ENCODE measurements around the gene CHSY3.

The CHSY3 gene

GRCh38 chr5:129951039-129951438, 46.8 kb downstream of the CHSY3 start:
- no peak for DNase-seq

GRCh38 chr5:129958581-129958980, 54.3 kb downstream of the CHSY3 start:
- DNase-seq: no peak

GRCh38 chr5:129960831-129961230, 56.6 kb downstream of the CHSY3 start:
- DNase-seq: peak; percentile 24

GRCh38 chr5:129962506-129962905, 58.2 kb downstream of the CHSY3 start:
- DNase-seq: no peak

- DNase-seq: peak; percentile 54
These were observed 59.1 kb downstream of the CHSY3 start for GRCh38 chr5:129963359-129963758.

- DNase-seq: no peak
These were observed 61.8 kb downstream of the CHSY3 start for GRCh38 chr5:129966071-129966470.

- no peak for DNase-seq
These were observed 67.4 kb downstream of the CHSY3 start for GRCh38 chr5:129971714-129972113.

GRCh38 chr5:129972465-129973141, 68.3 kb downstream of the CHSY3 start:
- DNase-seq: no peak

GRCh38 chr5:129973716-129974426, 69.6 kb downstream of the CHSY3 start:
- DNase-seq: peak; percentile 27

GRCh38 chr5:129977810-129978209, 73.5 kb downstream of the CHSY3 start:
- no peak for DNase-seq

GRCh38 chr5:129978270-129978669, 74.0 kb downstream of the CHSY3 start:
- no peak for DNase-seq

- DNase-seq: no peak
These were observed 84.2 kb downstream of the CHSY3 start for GRCh38 chr5:129988453-129988852.

GRCh38 chr5:129991780-129992179, 87.5 kb downstream of the CHSY3 start:
- no peak for DNase-seq

GRCh38 chr5:129996896-129997295, 92.6 kb downstream of the CHSY3 start:
- peak; percentile 44 for DNase-seq

GRCh38 chr5:130000460-130000859, 96.2 kb downstream of the CHSY3 start:
- no peak for DNase-seq

GRCh38 chr5:130002183-130002582, 97.9 kb downstream of the CHSY3 start:
- DNase-seq: no peak

GRCh38 chr5:130002876-130003275, 98.6 kb downstream of the CHSY3 start:
- no peak for DNase-seq

GRCh38 chr5:130011986-130012385, 107.7 kb downstream of the CHSY3 start:
- no peak for DNase-seq

- no peak for DNase-seq
These were observed 112.9 kb downstream of the CHSY3 start for GRCh38 chr5:130017173-130017572.

- DNase-seq: no peak
These were observed 114.4 kb downstream of the CHSY3 start for GRCh38 chr5:130018641-130019040.

- no peak for DNase-seq
These were observed 116.7 kb downstream of the CHSY3 start for GRCh38 chr5:130021000-130021399.

GRCh38 chr5:130021876-130022275, 117.6 kb downstream of the CHSY3 start:
- no peak for DNase-seq

GRCh38 chr5:130023604-130024003, 119.3 kb downstream of the CHSY3 start:
- DNase-seq: no peak

GRCh38 chr5:130024006-130024405, 119.7 kb downstream of the CHSY3 start:
- DNase-seq: no peak

GRCh38 chr5:130025511-130025910, 121.2 kb downstream of the CHSY3 start:
- no peak for DNase-seq

Data from amniotic stem cell (primary cell).